Smooth muscle cell of the brain vasculature (primary cell): Measurements from ENCODE around the gene CYB561D2.
"Not testable (repeated sequence)": the region's sequence is repeated elsewhere in the genome, so short reads cannot be mapped to it uniquely, and the experiment has no call there.

ENCODE experiments used
- DNase-seq: peaks from one replicate; pipeline ENCODE4 v3.0.0-alpha.2; 2012; ENCODE audit warnings: low read depth, low spot score

Gene CYB561D2

DNA sequence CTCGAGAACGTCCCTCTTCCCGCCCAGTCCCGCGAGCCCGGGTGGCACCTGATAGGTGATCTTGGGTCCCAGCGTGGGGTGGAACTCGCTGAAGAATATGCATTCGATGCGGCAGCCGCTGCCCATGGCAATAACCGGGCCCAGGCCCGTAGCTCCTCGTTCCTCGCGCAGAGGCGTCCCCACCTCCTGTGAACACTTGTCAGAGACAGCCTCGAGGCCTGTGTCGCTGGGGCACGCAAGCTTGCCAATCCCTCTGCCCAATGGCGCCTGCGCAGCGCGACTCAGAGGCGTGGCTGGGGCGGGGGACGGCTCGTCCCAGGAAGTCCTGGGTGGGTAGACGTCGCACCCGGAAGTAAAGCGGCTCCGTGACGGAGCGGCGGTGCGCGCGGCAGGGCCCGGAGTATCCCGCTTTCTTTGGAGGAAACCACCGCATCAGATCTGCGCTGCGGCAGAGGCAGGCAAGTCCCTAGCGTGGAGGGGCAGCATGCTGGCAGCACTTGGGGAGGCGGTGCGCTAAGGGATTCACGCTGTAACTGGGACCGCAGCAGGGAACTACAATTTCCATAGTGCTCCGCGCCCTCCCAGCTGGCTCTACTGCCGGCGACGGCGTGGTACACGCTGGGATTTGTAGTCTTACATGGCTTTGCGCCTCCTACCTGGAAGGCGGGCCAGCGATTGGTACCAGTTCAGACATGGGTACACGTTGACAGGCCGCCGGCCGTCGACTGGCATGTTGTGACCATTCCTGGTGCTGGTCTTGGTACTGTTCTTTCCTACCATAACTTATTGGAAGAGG, at the start of gene CYB561D2, which contains the start of gene NPRL2:
TSS of gene CYB561D2 (plus strand) at position 336 of the 796 bp plus-strand sequence. CDS start 572 bp downstream, outside the sequence.
TSS of gene NPRL2 (minus strand) at position 249 of the 796 bp plus-strand sequence. CDS start at position 126, 123 bp downstream.
- peak; percentile 82 for DNase-seq

DNA sequence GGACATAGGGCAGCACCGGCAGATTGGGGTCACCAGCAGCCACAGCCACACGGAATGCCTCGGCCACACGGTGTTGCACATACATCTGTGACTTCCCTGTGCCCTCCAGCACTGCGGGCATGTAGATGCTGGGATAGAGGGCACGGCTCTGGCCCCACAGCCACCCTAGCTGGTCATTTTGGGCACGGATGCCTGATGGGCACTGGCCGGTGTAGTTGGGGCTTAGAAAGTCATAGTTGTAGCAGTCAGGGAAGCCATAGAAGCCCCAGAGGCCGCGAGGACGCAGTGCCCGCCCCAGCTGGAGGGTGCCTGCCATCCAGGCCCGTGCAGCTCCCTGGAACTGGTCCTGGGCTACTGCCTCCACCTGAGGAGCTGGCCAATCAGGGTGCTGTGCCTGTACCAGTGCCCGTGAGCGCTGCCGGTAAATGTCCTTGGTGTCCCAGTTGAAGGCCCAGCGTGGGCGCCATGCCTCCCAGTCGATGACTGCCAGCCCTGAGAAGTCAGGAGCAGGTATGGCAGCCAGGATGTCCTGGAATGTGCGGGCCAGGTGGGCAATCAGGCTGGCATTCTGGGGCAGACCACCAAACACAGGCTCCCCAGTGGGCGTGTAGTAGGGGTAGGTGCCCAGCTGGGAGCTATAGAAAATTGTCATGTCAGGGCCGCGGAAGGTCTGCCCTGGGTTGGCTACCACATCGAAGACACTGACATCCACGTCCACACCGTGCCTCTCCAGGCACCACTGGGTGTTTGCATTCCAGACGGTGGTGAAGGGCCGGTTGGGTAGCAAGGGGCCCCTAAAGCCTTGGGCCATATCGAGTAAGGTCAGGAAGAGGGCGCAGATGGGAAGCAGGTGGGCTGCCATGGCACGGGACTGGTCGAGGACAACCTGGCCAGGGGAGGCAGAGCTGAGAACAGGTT, 48.3 kb upstream of the CYB561D2 start:
- DNase-seq = no peak

- DNase-seq = no peak
Measured at GRCh38 chr3:50303013-50303815, 47.4 kb upstream of the CYB561D2 start, which contains the start of gene HYAL1. Gene HYAL1 (minus strand): TSS chr3:50303574. CDS start chr3:50302956, 618 bp downstream.

- no peak for DNase-seq
Measured at GRCh38 chr3:50304601-50305000, 46.1 kb upstream of the CYB561D2 start.

- not testable (repeated sequence) for DNase-seq
Measured at GRCh38 chr3:50312041-50312440, 38.6 kb upstream of the CYB561D2 start.

- no peak for DNase-seq
Measured at GRCh38 chr3:50314342-50314741, 36.3 kb upstream of the CYB561D2 start.

- DNase-seq = no peak
Measured at GRCh38 chr3:50314816-50315215, 35.8 kb upstream of the CYB561D2 start.

DNA sequence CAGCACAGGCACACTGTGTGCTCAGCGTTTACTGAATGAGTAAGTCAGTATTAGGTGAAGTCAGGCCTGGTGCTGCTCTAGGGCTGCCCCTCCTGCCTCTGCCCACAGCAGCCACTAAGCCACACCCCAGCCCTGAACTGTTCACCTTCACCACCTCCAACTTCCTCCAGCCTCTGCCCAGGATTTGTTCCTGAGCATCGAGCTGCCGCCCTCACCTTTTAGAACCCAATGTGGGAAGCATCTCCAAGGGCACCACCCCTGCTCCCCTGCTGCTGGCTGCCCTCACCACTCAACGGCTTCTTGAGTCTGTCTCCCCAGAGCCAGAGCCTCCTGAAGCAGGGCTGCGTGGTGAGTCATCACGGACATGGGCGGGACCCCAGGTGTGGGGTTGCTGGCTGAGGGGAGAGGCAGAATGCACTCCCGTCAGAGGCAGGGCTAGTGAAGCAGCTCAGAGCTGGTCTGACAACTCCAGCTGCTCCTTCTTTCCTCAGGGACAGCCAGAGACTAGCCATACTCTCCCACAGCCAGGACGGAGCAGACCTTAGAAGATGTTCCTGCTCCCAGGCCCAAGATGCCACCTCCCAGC, 33.9 kb upstream of the CYB561D2 start:
- no peak for DNase-seq

GRCh38 chr3:50317300-50317699, 33.4 kb upstream of the CYB561D2 start:
- no peak for DNase-seq

- DNase-seq = no peak
Measured at GRCh38 chr3:50318163-50318562, 32.5 kb upstream of the CYB561D2 start.

DNA sequence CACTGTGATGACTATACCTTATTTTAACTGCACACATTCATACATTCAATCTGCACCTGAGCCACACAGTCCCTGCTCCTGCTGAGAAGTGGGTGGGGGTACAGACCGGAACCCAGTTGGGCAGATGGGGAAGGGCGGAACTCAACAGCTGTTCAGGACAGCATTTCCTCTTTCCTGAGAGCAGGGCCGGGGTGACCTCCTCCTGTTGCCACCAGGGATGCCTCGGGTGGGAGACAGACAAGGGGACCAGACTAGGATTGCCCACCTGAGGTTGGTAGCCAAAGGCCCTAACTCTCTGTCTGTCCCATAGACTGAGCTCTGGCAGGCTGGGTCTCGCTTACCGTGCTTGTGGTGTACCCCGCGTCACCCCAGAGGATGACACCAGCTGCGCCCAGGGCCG, 32.0 kb upstream of the CYB561D2 start:
- DNase-seq = no peak

- DNase-seq = no peak
Measured at GRCh38 chr3:50319181-50319893, 31.3 kb upstream of the CYB561D2 start.

DNA sequence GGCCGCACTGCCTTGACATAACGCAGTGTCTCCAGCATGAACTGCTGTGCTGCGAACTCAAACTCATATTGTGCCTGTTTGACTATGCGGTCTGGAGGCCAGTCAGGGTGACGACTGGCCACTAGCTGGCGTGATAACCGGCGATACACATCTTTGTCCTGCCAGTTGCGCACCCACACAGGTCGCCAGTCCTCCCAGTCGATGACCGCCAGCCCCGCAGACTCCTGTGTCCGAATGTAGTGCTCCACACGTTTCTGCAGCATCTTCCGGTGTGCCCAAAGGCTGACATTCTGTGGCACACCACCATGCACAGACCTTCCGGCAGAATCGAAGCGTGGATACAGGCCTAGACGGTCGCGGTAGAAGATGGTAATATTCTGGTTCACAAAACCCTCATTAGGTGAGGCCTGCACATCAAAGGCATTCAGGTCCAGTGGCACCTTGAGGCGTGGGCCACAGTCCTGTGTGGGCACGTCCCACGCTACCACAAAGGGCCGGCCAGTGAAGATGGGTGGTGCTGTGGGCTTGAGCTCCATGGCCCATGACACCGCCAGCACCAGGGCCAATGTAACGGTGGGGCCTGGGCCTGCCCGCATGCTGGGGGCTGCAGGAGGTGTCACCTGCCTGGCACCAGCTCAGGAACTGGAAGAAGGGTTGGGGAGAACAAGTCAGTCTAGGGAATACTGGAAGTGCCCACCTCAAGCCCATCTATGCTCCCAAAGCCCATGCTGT, 30.6 kb upstream of the CYB561D2 start:
- no peak for DNase-seq

DNA sequence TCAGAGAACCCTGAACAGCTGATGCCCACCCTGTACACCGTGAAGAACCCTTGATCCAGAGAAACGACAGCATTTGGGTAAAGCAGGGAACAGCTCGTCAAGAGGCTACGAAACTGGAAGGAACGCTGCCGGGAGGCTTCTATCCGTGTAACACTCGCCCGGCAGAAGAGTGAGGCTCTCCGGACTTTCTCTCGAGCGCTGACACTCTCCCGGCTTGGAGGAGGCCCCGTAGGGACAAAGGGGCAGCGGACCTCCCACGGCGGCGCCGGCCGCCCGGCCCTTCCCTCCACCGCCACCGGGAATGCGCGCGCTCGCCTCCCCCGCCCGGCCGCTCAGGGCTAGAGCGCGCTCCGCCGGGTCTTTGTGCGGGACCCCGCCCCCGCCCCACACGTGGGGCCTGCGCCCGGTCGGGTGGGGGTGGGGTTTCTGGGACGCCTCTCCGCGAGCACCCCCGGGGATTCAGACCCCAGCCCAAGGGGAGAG, 29.8 kb upstream of the CYB561D2 start:
- no peak for DNase-seq

- DNase-seq = peak; percentile 72
Measured at GRCh38 chr3:50321336-50322114, 29.1 kb upstream of the CYB561D2 start.

DNA sequence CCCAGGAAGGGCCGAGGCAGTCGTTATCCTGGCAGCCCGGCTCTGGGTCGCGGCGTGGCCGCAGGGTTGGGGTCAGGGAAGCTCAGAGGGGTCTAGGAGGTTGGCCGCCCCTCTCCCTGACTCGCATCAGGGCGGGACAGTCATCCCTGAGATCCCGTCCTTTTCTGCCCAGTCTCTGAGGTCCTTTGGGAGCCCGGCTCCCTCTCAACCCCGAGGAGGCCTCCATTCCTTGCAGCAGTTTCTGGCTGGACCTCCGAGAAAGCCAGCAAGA, 28.6 kb upstream of the CYB561D2 start:
- no peak for DNase-seq

DNA sequence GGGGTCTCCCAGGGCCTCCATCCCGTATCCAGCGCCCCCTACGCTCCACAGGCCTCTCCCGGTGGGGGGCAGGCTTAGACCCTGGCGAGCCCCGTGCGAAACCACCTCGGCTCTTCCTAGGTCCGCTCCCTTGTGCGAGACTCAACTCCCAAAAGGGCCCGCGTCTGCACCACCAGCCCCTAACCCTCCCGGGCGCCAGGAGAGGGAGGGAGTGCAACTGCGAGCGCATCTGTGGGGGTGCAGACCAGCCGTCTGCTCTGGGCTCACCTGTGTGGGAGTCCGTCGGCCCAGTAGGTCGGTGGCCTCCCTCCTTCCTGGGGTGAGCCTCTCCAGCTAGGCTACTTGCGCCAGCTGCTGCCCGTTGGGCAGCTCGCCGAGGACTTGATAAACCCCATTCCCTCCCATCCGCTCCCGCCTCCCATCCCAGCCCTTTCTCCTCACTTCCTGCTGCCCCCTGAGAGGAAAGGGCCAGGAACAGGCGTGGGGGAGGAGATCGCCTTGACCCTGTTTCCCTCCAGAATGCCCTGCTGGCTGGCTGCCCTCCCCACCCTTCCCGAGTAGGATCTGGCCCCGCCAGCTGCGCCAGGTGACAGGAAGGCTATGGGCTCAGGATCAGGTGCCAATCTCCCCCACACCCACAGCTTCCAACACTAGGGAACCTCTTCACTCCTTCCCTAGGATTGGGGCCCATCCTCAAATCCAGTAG, 28.1 kb upstream of the CYB561D2 start, which contains the start of gene HYAL2:
TSS of gene HYAL2 (minus strand) at position 360 of the 706 bp plus-strand sequence. CDS start 2,256 bp downstream, outside the sequence.
- no peak for DNase-seq

DNA sequence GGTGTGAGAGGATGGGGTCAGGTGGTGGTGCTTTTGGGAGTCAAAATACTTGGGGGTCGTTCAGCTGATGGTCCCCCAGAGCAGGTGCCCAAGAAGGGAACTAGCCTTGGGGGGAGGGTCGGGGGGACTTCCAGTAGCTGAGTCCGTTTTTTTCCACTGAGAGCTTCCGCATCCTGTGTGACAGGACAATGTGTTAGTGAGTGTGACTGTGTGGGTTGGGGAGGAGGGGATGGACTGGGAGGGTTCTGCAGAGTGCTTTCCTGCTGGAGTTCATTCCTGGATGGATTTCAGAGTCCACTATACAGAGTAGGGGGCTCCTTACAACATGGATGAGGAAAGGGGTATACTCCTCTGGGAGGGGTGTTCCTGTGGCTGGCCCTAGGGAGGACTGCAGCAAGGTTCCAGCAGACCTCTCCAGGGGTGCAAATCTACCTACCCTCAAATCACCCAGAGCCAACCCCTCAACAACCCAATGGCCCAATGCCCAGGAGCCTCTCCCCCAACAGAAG, 27.5 kb upstream of the CYB561D2 start:
- DNase-seq = no peak
